HL-60 (cell line): Measurements from ENCODE around the gene NMRAL1.
A peak's percentile ranks its signal among the peaks of the same experiment; 100 is the strongest.

Source experiments
- CTCF ChIP-seq: IDR thresholded peaks from one replicate; pipeline ENCODE4 v1.5.1; 2011; ENCODE audit warnings: low read length, control low read depth, inconsistent platforms; ENCODE audit not compliant: insufficient read depth
- GABPA ChIP-seq: IDR thresholded peaks from 2 replicates; pipeline ENCODE4 v1.6.1; 2012; ENCODE audit warnings: low read depth
- POLR2AphosphoS5 ChIP-seq: IDR thresholded peaks from 2 replicates; pipeline ENCODE4 v1.6.1; 2012; ENCODE audit warnings: low read depth
- SPI1 ChIP-seq: IDR thresholded peaks from 2 replicates; pipeline ENCODE4 v1.6.1; 2012; ENCODE audit warnings: low read depth, mild to moderate bottlenecking, borderline replicate concordance

- no peak for TF ChIP-seq CTCF
- TF ChIP-seq POLR2AphosphoS5: peak; percentile 61
- no peak for TF ChIP-seq SPI1
- TF ChIP-seq GABPA: no peak; the same call in 1 of the 2 replicates
Measured at GRCh38 chr16:4474192-4474961, at the start of gene NMRAL1.
